ENCODE data around the gene HCN2. TPM values are rescaled to one million over a fixed set of nuclear protein-coding genes. Genes with fewer than 3 reads are reported as not detected.

HCN2 gene
- total and polyA plus RNA-seq, 2 of the 8 experiments (the other 6 are each of a cell fraction or from before 2014, with no cell fraction given): 1.0 to 4.0 TPM

DNA sequence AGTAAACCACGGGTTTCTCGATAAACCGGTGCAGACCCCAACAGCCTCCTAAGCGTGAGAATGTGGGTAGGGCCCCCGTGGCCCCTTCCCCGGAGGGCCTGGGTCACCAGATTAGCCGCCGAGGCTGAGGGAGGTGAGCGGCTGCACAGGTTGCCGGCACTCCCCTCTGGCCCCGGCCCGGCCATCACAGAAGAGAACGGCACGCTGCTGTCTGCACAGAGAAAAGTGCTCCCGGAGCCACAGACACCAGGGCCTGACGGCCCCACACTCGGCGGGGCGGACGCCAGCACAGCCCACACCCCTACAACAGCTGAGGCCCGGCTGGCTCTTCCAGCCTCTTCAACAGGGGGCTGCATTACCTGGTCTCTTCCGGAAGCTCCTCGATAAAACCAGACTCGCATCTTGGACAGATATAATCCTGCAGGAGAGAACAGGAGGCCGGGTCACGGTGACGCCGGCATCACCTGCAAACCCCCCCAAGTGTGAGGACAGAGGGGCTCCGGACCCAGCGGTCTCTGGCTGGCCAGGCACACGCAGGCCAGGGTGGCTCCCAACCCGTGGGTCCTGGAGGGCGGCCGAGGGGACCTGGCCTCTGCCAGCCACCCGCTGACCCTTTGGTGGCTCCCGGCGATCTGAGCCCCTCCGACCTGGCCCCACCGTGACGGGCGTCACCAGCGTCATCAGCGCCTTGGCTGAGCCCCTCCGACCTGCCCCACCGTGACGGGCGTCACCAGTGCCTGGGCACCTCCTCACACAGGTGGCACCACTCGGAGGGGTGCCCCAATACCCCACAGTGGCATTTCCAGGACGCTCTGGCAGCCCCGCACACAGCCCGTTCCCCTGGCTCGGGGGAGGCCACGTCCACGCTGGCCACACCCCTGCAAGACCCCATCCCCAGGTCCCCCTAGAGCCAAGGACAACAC lies 63.0 kb downstream of the HCN2 start:
- H2AK5ac ChIP-seq (ENCODE audit: low read depth, low read length): no peak overlapping the region
- H4K5ac ChIP-seq (ENCODE audit: insufficient read length, low read depth, low read length): no peak overlapping the region
- H3K23ac ChIP-seq (ENCODE audit: insufficient read length): no peak overlapping the region
- no peaks in the 10 kb centered on the region for H3K27me3 ChIP-seq (replicated peaks in 1 of 4; ENCODE audit: control insufficient read depth in 3 of 4, extremely low read depth in 1 of 4, insufficient read depth in 3 of 4, low read length in 3 of 4)
- H2BK15ac ChIP-seq (ENCODE audit: low read length): no peak overlapping the region
- ChIA-PET CTCF (ENCODE audit: partially characterized antibody) (no interaction called here), POLR2A (ENCODE audit: partially characterized antibody) (interaction anchor here (1.3 kb wide), 1 partner anchor 28 kb away, joined by 3 read pairs; no protein-coding TSS in a partner anchor)
- H2BK12ac ChIP-seq (ENCODE audit: low read depth, low read length): no peak overlapping the region
- peak overlapping the region; percentile 71; the same call in 1 of the 2 replicates for H4K8ac ChIP-seq (ENCODE audit: extremely low read depth, insufficient read depth, low read length)
- no peak overlapping the region for H3K4me2 ChIP-seq (ENCODE audit: insufficient read depth in 1 of 2, low read depth in 2 of 2, low read length in 2 of 2)
- H3K79me1 ChIP-seq (ENCODE audit: low read depth, low read length): peaks cover 18% of the 10 kb centered on the region
- no peak for DNase-seq (ENCODE audit: low read depth in 1 of 2, low spot score in 2 of 2)
- H2AFZ ChIP-seq (ENCODE audit: low read length): no peak overlapping the region
- peaks cover 35 to 40% of the 10 kb centered on the region in 2 experiments for H4K20me1 ChIP-seq (replicated peaks in 1 of 2; ENCODE audit: control insufficient read depth in 1 of 2, insufficient read depth in 2 of 2, low read length in 2 of 2)
- peaks cover 14 to 55% of the 10 kb centered on the region in 2 experiments for H3K79me2 ChIP-seq (ENCODE audit: control insufficient read depth in 1 of 2, insufficient read depth in 2 of 2, low read length in 2 of 2)
- H3K9ac ChIP-seq (replicated peaks in 1 of 4; ENCODE audit: extremely low read depth in 1 of 4, low read depth in 3 of 4, low read length in 3 of 4): no peak overlapping the region
- no peak overlapping the region for H3K56ac ChIP-seq (replicated peaks; ENCODE audit: insufficient read length, low read depth, low read length)
- H3K4me3 ChIP-seq (ENCODE audit: extremely low read depth in 1 of 4, insufficient read depth in 2 of 4, low read depth in 3 of 4, low read length in 4 of 4): no peak overlapping the region
- TF ChIP-seq CREB1 (IDR thresholded peaks at IDR 0.05) (no peak), HDAC6 (IDR thresholded peaks at IDR 0.05; ENCODE audit: low read depth, low read length) (no peak)
- no peak for FAIRE-seq
- H4K91ac ChIP-seq (replicated peaks; ENCODE audit: insufficient read length, low read length): no peak overlapping the region
- H3K36me3 ChIP-seq (ENCODE audit: control insufficient read depth in 2 of 4, insufficient read depth in 4 of 4, low read length in 3 of 4): peaks cover 2 to 49% (median 11%) of the 10 kb centered on the region in 4 experiments; a peak in 6 of 8 replicates
- no peaks in the 10 kb centered on the region for H3K4me1 ChIP-seq (replicated peaks in 1 of 4; ENCODE audit: control insufficient read depth in 3 of 4, insufficient read depth in 4 of 4, low read length in 3 of 4)
- no peaks in the 10 kb centered on the region for H3K9me3 ChIP-seq (ENCODE audit: insufficient read depth in 2 of 2, low read depth in 1 of 2, low read length in 1 of 2)
- H3K27ac ChIP-seq (ENCODE audit: low read depth, low read length): no peak overlapping the region
- H3K18ac ChIP-seq (ENCODE audit: extremely low read depth, low read length): no peak overlapping the region
- H2BK120ac ChIP-seq (replicated peaks; ENCODE audit: low read depth, low read length): no peak overlapping the region
- no peak overlapping the region for H2BK5ac ChIP-seq (ENCODE audit: low read depth, low read length)
- no peak overlapping the region for H2BK20ac ChIP-seq (ENCODE audit: low read length)
- no peaks in the 10 kb centered on the region for H3K23me2 ChIP-seq (ENCODE audit: low read depth, low read length)
- 88% methylated on average over 40 of the region's 54 CpGs; no CpG with 5 or more reads in 1 of the 2 experiments for WGBS, 2 experiments (ENCODE audit: extremely low coverage in 1 of 2, insufficient coverage in 1 of 2, insufficient read length in 1 of 2, insufficient replicate concordance in 2 of 2, low coverage in 1 of 2, low lambda C conversion rate in 2 of 2, missing lambda C conversion rate in 1 of 2)
- H3K4ac ChIP-seq (replicated peaks; ENCODE audit: insufficient read length, low read depth, low read length): no peak overlapping the region
- no peak overlapping the region for H3K14ac ChIP-seq (ENCODE audit: insufficient read length)
